ENCODE results near the gene MFSD2A.
"Not testable (repeated sequence)": the region's sequence is repeated elsewhere in the genome, so short reads cannot be mapped to it uniquely, and the experiment has no call there.

GRCh38 chr1:39962964-39963363 lies 8.0 kb downstream of the MFSD2A start:
- TF ChIP-seq EP300 (IDR thresholded peaks at IDR 0.05; ENCODE audit: low read depth); CTCF (IDR thresholded peaks at IDR 0.05); POLR2A (IDR thresholded peaks at IDR 0.05): not testable (repeated sequence)

Measured in transverse colon (tissue), 3 donors.